GM12878 (cell line): ENCODE measurements around the gene BEAN1. TPM values are rescaled to one million over a fixed set of nuclear protein-coding genes. Genes with fewer than 3 reads are reported as not detected.
A peak's percentile ranks its signal among the peaks of the same experiment; 100 is the strongest.

Experiments used
- ASH2L ChIP-seq: fragments of 300-600, 200-600 bp; sonication (generic); IDR thresholded peaks from 2 replicates; pipeline ENCODE4 v1.6.1; 2017; ENCODE audit warnings: low read depth, mild to moderate bottlenecking, borderline replicate concordance
- ATF7 ChIP-seq: fragments of 450-650 bp; IDR thresholded peaks from 2 replicates; pipeline ENCODE4 v1.6.1; 2016; ENCODE audit warnings: low read depth, mild to moderate bottlenecking
- BHLHE40 ChIP-seq, 2 experiments: fragments of 450-650 bp in 1 of 2; IDR thresholded peaks; 2 replicates each; pipeline ENCODE4 v1.6.1; 2011 to 2017; ENCODE audit warnings: low read depth in 2 of 2, borderline replicate concordance in 1 of 2, improper control_type of control experiment in 1 of 2, low read length in 1 of 2, mild to moderate bottlenecking in 1 of 2
- CBX5 ChIP-seq: sonication (generic); IDR thresholded peaks from 2 replicates; pipeline ENCODE4 v1.6.1; 2016; ENCODE audit warnings: low read depth, moderate library complexity, mild to moderate bottlenecking, inconsistent platforms
- CREB1 ChIP-seq: IDR thresholded peaks from 2 replicates; pipeline ENCODE4 v1.6.1; 2012; ENCODE audit warnings: low read depth, mild to moderate bottlenecking, inconsistent platforms
- ESRRA ChIP-seq: IDR thresholded peaks from 2 replicates; pipeline ENCODE4 v1.6.1; 2012; ENCODE audit warnings: mild to moderate bottlenecking, low read length, improper control_type of control experiment
- HDAC6 ChIP-seq: fragments of 200-600 bp; sonication (generic); IDR thresholded peaks from one replicate; pipeline ENCODE4 v1.8.0; 2017; ENCODE audit warnings: antibody characterized with exemption; ENCODE audit not compliant: unreplicated experiment
- JUND ChIP-seq: IDR thresholded peaks from 2 replicates; pipeline ENCODE4 v1.6.1; 2012; ENCODE audit warnings: low read depth, mild to moderate bottlenecking, low read length, improper control_type of control experiment, moderate library complexity
- MEF2A ChIP-seq: IDR thresholded peaks from 2 replicates; pipeline ENCODE4 v1.6.1; 2011; ENCODE audit warnings: low read depth, mild to moderate bottlenecking, low read length, moderate library complexity; ENCODE audit not compliant: insufficient read depth
- MTA2 ChIP-seq: fragments of 450-650 bp; IDR thresholded peaks from 2 replicates; pipeline ENCODE4 v1.6.1; 2016; ENCODE audit warnings: low read depth, mild to moderate bottlenecking, moderate library complexity
- PBX3 ChIP-seq: IDR thresholded peaks from 2 replicates; pipeline ENCODE4 v1.6.1; 2011; ENCODE audit warnings: mild to moderate bottlenecking, low read depth, low read length, moderate library complexity; ENCODE audit not compliant: insufficient replicate concordance
- PML ChIP-seq: IDR thresholded peaks from 2 replicates; pipeline ENCODE4 v1.6.1; 2012; ENCODE audit warnings: low read length, inconsistent platforms
- RBBP5 ChIP-seq: fragments of 200-600 bp; sonication (generic); conservative IDR thresholded peaks from 2 replicates; pipeline ENCODE4 v1.6.1; 2016
- RCOR1 ChIP-seq: conservative IDR thresholded peaks from 2 replicates; pipeline ENCODE4 v1.6.1; 2012; ENCODE audit warnings: low read depth, low read length, improper control_type of control experiment
- SPI1 ChIP-seq: IDR thresholded peaks from 2 replicates; pipeline ENCODE4 v1.6.1; 2011; ENCODE audit warnings: low read depth, mild to moderate bottlenecking, low read length, moderate library complexity, borderline replicate concordance; ENCODE audit not compliant: insufficient read depth
- TAF1 ChIP-seq: IDR thresholded peaks from 2 replicates; pipeline ENCODE4 v1.6.1; 2011; ENCODE audit warnings: mild to moderate bottlenecking, low read depth, low read length, borderline replicate concordance
- TCF12 ChIP-seq: IDR thresholded peaks from 2 replicates; pipeline ENCODE4 v1.6.1; 2011; ENCODE audit warnings: low read depth, mild to moderate bottlenecking, low read length
- YBX1 ChIP-seq: fragments of 450-650 bp; IDR thresholded peaks from 2 replicates; pipeline ENCODE4 v1.6.1; 2016; ENCODE audit warnings: antibody characterized with exemption
- ZNF207 ChIP-seq: fragments of 450-650 bp; IDR thresholded peaks from 2 replicates; pipeline ENCODE4 v1.6.1; 2014; ENCODE audit warnings: antibody characterized with exemption, mild to moderate bottlenecking, borderline replicate concordance
- ZNF687 ChIP-seq: fragments of 450-650 bp; IDR thresholded peaks from 2 replicates; pipeline ENCODE4 v1.6.1; 2017; ENCODE audit warnings: mild to moderate bottlenecking, moderate library complexity
- polyA plus RNA-seq, 11 experiments: library from polyadenylated mRNA; depleted of rRNA in 4 of 11; unstranded in 6 of 11; stranded (reverse) in 5 of 11; fragments of >200 nt; fragmentation: Nextera tagmentation in 4 of 11; fragmentation: Illumina TruSeq in 1 of 11; extraction: Ambion mirVana in 4 of 11; extraction: Trizol in 1 of 11; gene quantifications; 1 replicate in 1 of 11; 2 replicates in 10 of 11; pipeline versions ENCODE4 v1.2.1 to v1.2.3, GENCODE V29; 2011 to 2016; ENCODE audit warnings: inconsistent platforms in 2 of 11, missing spikeins in 2 of 11, low read depth in 1 of 11
- total RNA-seq, 4 experiments: library from RNA; depleted of rRNA in 3 of 4; stranded (reverse); fragments of >200 nt in 3 of 4; fragmentation: Illumina TruSeq in 1 of 4; extraction: Trizol in 1 of 4; gene quantifications; 2 replicates each; pipeline versions ENCODE4 v1.2.1 to v1.2.3, GENCODE V29; 2013 to 2021
- TF ChIP-seq, protein P1 (sequence below): fragments of 150-350 bp; IDR thresholded peaks from 2 replicates; pipeline ENCODE4 v1.6.1; 2016; ENCODE audit warnings: low read depth, low read length

Gene BEAN1
- total and polyA plus RNA-seq, 10 of the 15 experiments (the other 5 are each of a cell fraction or from before 2014, with no cell fraction given) = not detected

DNA sequence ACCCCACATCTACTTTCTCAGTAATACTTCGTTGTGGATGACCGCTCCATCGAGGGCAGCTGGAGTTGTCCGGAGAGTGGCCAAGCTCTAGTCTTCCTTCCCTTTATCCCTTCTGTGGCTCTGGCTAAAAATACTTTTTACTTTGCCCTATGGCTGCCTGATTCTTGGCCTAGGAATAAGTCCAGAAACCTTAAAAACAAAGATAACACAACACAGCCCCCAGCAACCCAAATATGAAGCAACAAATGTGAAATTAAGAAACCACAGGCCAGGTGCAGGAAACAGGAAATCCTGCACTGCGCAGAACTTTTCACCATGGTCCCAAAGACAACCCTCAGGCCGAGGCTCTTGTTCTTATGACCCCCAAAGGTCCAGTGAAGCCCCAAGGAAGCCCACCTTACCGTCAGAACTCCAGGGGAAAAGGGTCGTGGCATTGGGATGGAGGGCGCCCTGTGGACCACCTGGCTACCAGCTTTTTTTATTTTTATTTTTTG is 96.8 kb downstream of the BEAN1 start (continued):
- TF ChIP-seq, protein P1, sequence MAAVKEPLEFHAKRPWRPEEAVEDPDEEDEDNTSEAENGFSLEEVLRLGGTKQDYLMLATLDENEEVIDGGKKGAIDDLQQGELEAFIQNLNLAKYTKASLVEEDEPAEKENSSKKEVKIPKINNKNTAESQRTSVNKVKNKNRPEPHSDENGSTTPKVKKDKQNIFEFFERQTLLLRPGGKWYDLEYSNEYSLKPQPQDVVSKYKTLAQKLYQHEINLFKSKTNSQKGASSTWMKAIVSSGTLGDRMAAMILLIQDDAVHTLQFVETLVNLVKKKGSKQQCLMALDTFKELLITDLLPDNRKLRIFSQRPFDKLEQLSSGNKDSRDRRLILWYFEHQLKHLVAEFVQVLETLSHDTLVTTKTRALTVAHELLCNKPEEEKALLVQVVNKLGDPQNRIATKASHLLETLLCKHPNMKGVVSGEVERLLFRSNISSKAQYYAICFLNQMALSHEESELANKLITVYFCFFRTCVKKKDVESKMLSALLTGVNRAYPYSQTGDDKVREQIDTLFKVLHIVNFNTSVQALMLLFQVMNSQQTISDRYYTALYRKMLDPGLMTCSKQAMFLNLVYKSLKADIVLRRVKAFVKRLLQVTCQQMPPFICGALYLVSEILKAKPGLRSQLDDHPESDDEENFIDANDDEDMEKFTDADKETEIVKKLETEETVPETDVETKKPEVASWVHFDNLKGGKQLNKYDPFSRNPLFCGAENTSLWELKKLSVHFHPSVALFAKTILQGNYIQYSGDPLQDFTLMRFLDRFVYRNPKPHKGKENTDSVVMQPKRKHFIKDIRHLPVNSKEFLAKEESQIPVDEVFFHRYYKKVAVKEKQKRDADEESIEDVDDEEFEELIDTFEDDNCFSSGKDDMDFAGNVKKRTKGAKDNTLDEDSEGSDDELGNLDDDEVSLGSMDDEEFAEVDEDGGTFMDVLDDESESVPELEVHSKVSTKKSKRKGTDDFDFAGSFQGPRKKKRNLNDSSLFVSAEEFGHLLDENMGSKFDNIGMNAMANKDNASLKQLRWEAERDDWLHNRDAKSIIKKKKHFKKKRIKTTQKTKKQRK = no peak
- TF ChIP-seq RCOR1 (no peak), CBX5 (no peak), ESRRA (no peak), JUND (no peak), HDAC6 (no peak), TAF1 (no peak), ZNF687 (peak; percentile 66; the same call in 1 of the 2 replicates), ATF7 (0 out of 2 replicates have a peak, but pooled peaks have one; percentile 16), RBBP5 (no peak), ZNF207 (no peak), MTA2 (peak; percentile 17; the same call in 1 of the 2 replicates), BHLHE40 (IDR thresholded peaks at IDR 0.05; ENCODE audit: borderline replicate concordance in 1 of 2, low read depth in 2 of 2, low read length in 1 of 2) (0 out of 4 replicates have a peak, but pooled peaks of 1 of the 2 experiments have one; percentile 35), CREB1 (0 out of 2 replicates have a peak, but pooled peaks have one; percentile 21), SPI1 (0 out of 2 replicates have a peak, but pooled peaks have one; percentile 15), PML (no peak), MEF2A (0 out of 2 replicates have a peak, but pooled peaks have one; percentile 11), ASH2L (peak; percentile 54; the same call in 1 of the 2 replicates), YBX1 (no peak), TCF12 (peak; percentile 95), PBX3 (no peak)
- TF ChIP-seq, all 136 proteins: peak for 28
